H1 (cell line): ENCODE results near the gene PLA1A. TPM values are rescaled to one million over a fixed set of nuclear protein-coding genes. Genes with fewer than 3 reads are reported as not detected.

Experiments used
- ASH2L ChIP-seq: fragments of 200-600, 300-600 bp; sonication (generic); IDR thresholded peaks from one replicate; pipeline ENCODE4 v1.7.1; 2017; ENCODE audit warnings: low read length
- KDM5A ChIP-seq: fragments of 200-600 bp; IDR thresholded peaks from 2 replicates; pipeline ENCODE4 v1.7.1; 2012; ENCODE audit warnings: mild to moderate bottlenecking, low read length, inconsistent platforms, mixed read lengths
- TAF1 ChIP-seq: IDR thresholded peaks from 2 replicates; pipeline ENCODE4 v1.6.1; 2011; ENCODE audit warnings: mild to moderate bottlenecking, low read depth, low read length
- polyA plus RNA-seq, 7 experiments: library from polyadenylated mRNA; depleted of rRNA in 3 of 7; stranded (reverse) in 5 of 7; unstranded in 2 of 7; fragments of >200 nt in 5 of 7; fragments of 200-250 nt in 2 of 7; gene quantifications; 1 replicate in 5 of 7; 2 replicates in 1 of 7; 4 replicates in 1 of 7; pipeline versions ENCODE4 v1.2.1 to v1.2.3, GENCODE V29; 2011 to 2013; ENCODE audit warnings: missing spikeins in 2 of 7, mixed read lengths in 2 of 7
- total RNA-seq: library from RNA; stranded (reverse); fragmentation: NEBNext Ultra II Directional; extraction: Animal tissue kit (Norgen Biotek cat#: 25700); gene quantifications from 2 replicates; pipeline ENCODE4 v1.2.1, GENCODE V29; 2021

The PLA1A gene
- total and polyA plus RNA-seq, 2 of the 8 experiments (the other 6 are each of a cell fraction or from before 2014, with no cell fraction given), result not detected

DNA sequence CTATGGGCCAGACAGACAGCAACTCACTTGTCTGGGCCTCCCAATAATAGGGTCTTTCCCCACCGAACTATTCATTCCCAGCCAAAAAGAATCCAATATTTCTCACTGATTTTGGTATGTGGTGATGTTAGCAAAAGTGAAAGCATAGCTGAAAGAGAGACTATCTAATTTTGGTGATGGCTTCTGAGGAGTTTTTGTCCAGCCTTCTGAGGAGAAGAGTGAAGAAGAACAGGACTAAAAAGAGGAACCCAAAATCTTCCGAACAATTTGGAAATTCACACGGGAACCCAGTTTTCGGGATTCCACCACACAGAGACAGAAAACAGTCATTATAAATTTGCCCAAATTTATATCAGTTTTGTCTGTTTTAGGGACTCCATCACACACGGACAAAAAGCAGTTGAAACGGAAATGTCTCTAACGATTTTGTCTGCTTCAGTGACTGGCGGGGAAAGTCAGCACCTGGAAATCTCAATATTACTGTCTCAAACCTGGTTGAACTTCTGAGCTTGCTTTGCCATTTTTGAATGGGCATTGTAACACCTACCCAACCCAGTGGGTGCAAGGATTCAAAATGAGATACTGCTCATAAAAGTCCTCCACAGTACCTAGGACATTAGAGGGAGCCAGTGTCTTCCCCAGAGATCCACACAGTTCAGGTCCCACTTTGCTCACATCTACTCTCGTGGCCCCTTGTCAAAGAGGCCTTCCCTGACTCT, 47.3 kb upstream of the PLA1A start (continued):
- no peak for TF ChIP-seq KDM5A
- no peak for TF ChIP-seq TAF1
- no peak for TF ChIP-seq ASH2L
